Measurements from ENCODE around the gene TSEN15. TPM values are rescaled to one million over a fixed set of nuclear protein-coding genes. Genes with fewer than 3 reads are reported as not detected.

Gene TSEN15
- total and polyA plus RNA-seq, 12 donors: 16.3 to 55.1 (median 27.8) TPM

GRCh38 chr1:184049836-184050468, 1.6 kb upstream of the TSEN15 start:
- 90 to 95% (median 92%) methylated on average over 2 of the region's 2 CpGs for WGBS, 4 donors
- no peak for TF ChIP-seq POLR2A (IDR thresholded peaks at IDR 0.05)
- no peak for TF ChIP-seq CTCF (IDR thresholded peaks at IDR 0.05)
- DNase-seq: no peak
- peaks cover 9 to 17% of the 10 kb centered on the region in 2 donors for H3K4me1 ChIP-seq (replicated peaks in 1 of 2)
- no peak overlapping the region for H3K4me3 ChIP-seq
- H3K36me3 ChIP-seq (replicated peaks in 1 of 2): no peaks in the 10 kb centered on the region
- no peaks in the 10 kb centered on the region for H3K27me3 ChIP-seq
- peaks cover 0 to 8% (median 0%) of the 10 kb centered on the region in 3 donors for H3K9me3 ChIP-seq (replicated peaks in 1 of 3)
- intact Hi-C loops (cut with DNase I): no loop called here
- no peak overlapping the region for H3K27ac ChIP-seq

GRCh38 chr1:184050636-184051035, 894 bp upstream of the TSEN15 start:
- Histone ChIP-seq H3K4me1 (replicated peaks in 1 of 2) (peaks cover 9 to 17% of the 10 kb centered on the region in 2 donors), H3K27ac (peak overlapping the region in 3 of 5 donors; percentile 87 to 93 (median 87)), H3K4me3 (peak overlapping the region in 1 of 4 donors; percentile 97), H3K27me3 (no peaks in the 10 kb centered on the region), H3K9me3 (replicated peaks in 1 of 3) (peaks cover 0 to 8% (median 0%) of the 10 kb centered on the region in 3 donors), H3K36me3 (replicated peaks in 1 of 2) (no peaks in the 10 kb centered on the region)
- intact Hi-C loops (cut with DNase I): no loop called here
- DNase-seq: no peak
- no peak for TF ChIP-seq POLR2A (IDR thresholded peaks at IDR 0.05)
- TF ChIP-seq CTCF (IDR thresholded peaks at IDR 0.05): no peak

GRCh38 chr1:184051138-184051484, 419 bp upstream of the TSEN15 start:
- intact Hi-C loops (cut with DNase I): no loop called here
- Histone ChIP-seq H3K9me3 (replicated peaks in 1 of 3) (peaks cover 0 to 8% (median 0%) of the 10 kb centered on the region in 3 donors), H3K4me1 (replicated peaks in 1 of 2) (peaks cover 9 to 17% of the 10 kb centered on the region in 2 donors), H3K27me3 (no peaks in the 10 kb centered on the region), H3K4me3 (peak overlapping the region; percentile 17 to 97 (median 86)), H3K36me3 (replicated peaks in 1 of 2) (no peaks in the 10 kb centered on the region), H3K27ac (peak overlapping the region; percentile 53 to 93 (median 87))
- TF ChIP-seq CTCF (IDR thresholded peaks at IDR 0.05) (no peak), POLR2A (IDR thresholded peaks at IDR 0.05) (no peak)
- WGBS, 4 donors: 0 to 2% (median 0%) methylated on average over 6 of the region's 6 CpGs
- peak in 1 of 7 donors; percentile 24 for DNase-seq

GRCh38 chr1:184052194-184052559, 647 bp downstream of the TSEN15 start:
- 6 to 7% (median 6%) methylated on average over 7 of the region's 7 CpGs for WGBS, 4 donors
- H3K9me3 ChIP-seq (replicated peaks in 1 of 3): peaks cover 0 to 8% (median 0%) of the 10 kb centered on the region in 3 donors
- intact Hi-C loops (cut with DNase I): no loop called here
- H3K4me3 ChIP-seq: peak overlapping the region; percentile 17 to 97 (median 86)
- TF ChIP-seq CTCF (IDR thresholded peaks at IDR 0.05): no peak
- no peak for TF ChIP-seq POLR2A (IDR thresholded peaks at IDR 0.05)
- H3K27ac ChIP-seq: peak overlapping the region in 3 of 5 donors; percentile 87 to 93 (median 87)
- DNase-seq: no peak
- peaks cover 9 to 24% of the 10 kb centered on the region in 2 donors for H3K4me1 ChIP-seq (replicated peaks in 1 of 2)
- H3K36me3 ChIP-seq (replicated peaks in 1 of 2): no peaks in the 10 kb centered on the region
- no peaks in the 10 kb centered on the region for H3K27me3 ChIP-seq
